ENCODE measurements around the gene POLR2F.

POLR2F gene

GRCh38 chr22:38007330-38007902 is 53.9 kb downstream of the POLR2F start:
- no peak for DNase-seq (ENCODE audit: low spot score)

GRCh38 chr22:38009000-38009806 is 55.7 kb downstream of the POLR2F start:
- no peak for DNase-seq (ENCODE audit: low spot score)

GRCh38 chr22:38012604-38013072 is 59.1 kb downstream of the POLR2F start:
- DNase-seq (ENCODE audit: low spot score), result no peak

GRCh38 chr22:38014083-38014482 is 60.6 kb downstream of the POLR2F start:
- DNase-seq (ENCODE audit: low spot score), result no peak

- no peak for DNase-seq (ENCODE audit: low spot score)
Measured at GRCh38 chr22:38016182-38017151, 63.0 kb downstream of the POLR2F start.

- no peak for DNase-seq (ENCODE audit: low spot score)
Measured at GRCh38 chr22:38017272-38017920, 63.9 kb downstream of the POLR2F start.

- DNase-seq (ENCODE audit: low spot score), result no peak
Measured at GRCh38 chr22:38017939-38018885, 64.7 kb downstream of the POLR2F start.

All from activated CD4-positive, alpha-beta T cell treated with anti-CD3 and anti-CD28 coated beads, Interleukin-2, Interleukin-4, amounts not matched to agents 100 ng/mL and 50 ng/mL, durations not matched to agents 16 hours and 8 hours (primary cell).